Measurements from ENCODE around the gene MEA1.

- TF ChIP-seq CTCF (IDR thresholded peaks at IDR 0.05; ENCODE audit: low read depth, low read length), result no peak
- no peak for TF ChIP-seq EZH2phosphoT487 (IDR thresholded peaks at IDR 0.05; ENCODE audit: low read depth)
Measured at GRCh38 chr6:43060034-43060754, 46.4 kb upstream of the MEA1 start.
